Thyroid gland (tissue), 4 donors: ENCODE results near the gene GCK.

Experiments
- POLR2A ChIP-seq, 2 donors: fragments of 450-650 bp; IDR thresholded peaks; one replicate each; pipeline ENCODE4 v1.6.1; 2017; ENCODE audit warnings: antibody characterized with exemption in 2 of 2, mild to moderate bottlenecking in 2 of 2, moderate library complexity in 1 of 2
- TF ChIP-seq, protein P1 (sequence below), 6 experiments: fragments of 200-600 bp in 3 of 6; fragments of 450-650 bp in 3 of 6; sonication (generic) in 3 of 6; IDR thresholded peaks; one replicate each; pipeline ENCODE4 v1.5.1; 2016 to 2019; ENCODE audit warnings: antibody characterized with exemption in 6 of 6, mild to moderate bottlenecking in 2 of 6, inconsistent platforms in 1 of 6, moderate library complexity in 1 of 6

- TF ChIP-seq, protein P1, sequence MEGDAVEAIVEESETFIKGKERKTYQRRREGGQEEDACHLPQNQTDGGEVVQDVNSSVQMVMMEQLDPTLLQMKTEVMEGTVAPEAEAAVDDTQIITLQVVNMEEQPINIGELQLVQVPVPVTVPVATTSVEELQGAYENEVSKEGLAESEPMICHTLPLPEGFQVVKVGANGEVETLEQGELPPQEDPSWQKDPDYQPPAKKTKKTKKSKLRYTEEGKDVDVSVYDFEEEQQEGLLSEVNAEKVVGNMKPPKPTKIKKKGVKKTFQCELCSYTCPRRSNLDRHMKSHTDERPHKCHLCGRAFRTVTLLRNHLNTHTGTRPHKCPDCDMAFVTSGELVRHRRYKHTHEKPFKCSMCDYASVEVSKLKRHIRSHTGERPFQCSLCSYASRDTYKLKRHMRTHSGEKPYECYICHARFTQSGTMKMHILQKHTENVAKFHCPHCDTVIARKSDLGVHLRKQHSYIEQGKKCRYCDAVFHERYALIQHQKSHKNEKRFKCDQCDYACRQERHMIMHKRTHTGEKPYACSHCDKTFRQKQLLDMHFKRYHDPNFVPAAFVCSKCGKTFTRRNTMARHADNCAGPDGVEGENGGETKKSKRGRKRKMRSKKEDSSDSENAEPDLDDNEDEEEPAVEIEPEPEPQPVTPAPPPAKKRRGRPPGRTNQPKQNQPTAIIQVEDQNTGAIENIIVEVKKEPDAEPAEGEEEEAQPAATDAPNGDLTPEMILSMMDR (IDR thresholded peaks at IDR 0.05), result no peak
- no peak for TF ChIP-seq POLR2A (IDR thresholded peaks at IDR 0.05)
Measured at GRCh38 chr7:44188480-44189225, 586 bp downstream of the GCK start.
